Measurements from ENCODE around the gene CDK5RAP2.

GRCh38 chr9:120423812-120424211, 156.2 kb downstream of the CDK5RAP2 start:
- no peak for TF ChIP-seq CTCF (IDR thresholded peaks at IDR 0.05 in 4 of 5, conservative IDR thresholded peaks at IDR 0.05 in 1 of 5)
- TF ChIP-seq POLR2A (IDR thresholded peaks at IDR 0.05), result no peak
